ENCODE measurements around the gene CFTR. TPM values are rescaled to one million over a fixed set of nuclear protein-coding genes. Genes with fewer than 3 reads are reported as not detected.

The CFTR gene
- total and polyA plus RNA-seq, 2 of the 8 experiments (the other 6 are each of a cell fraction or from before 2014, with no cell fraction given) = 1.2 to 1.6 TPM

DNA sequence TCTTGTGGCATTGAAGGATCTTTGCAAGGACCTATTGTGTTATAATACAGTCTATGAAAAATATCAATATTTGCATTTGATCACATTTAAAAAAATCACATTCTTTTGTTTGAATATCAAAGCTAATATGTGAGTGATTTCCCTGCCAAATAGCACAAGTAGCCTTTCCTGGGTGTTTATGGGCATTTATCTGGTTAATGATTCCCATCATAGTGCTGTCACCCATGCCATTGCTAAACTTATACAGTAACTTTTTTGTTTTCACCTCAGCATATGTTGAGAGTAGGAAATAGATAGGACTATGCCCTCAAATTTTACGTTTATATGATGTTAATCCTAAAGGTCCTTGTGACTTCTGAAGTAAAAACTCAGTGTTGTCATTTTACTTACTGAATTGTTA lies 136.9 kb downstream of the CFTR start:
- Histone ChIP-seq H3K4me1 (replicated peaks in 1 of 4; ENCODE audit: control insufficient read depth in 3 of 4, insufficient read depth in 4 of 4, low read length in 3 of 4) (no peaks in the 10 kb centered on the region), H3K18ac (ENCODE audit: extremely low read depth, low read length) (no peak overlapping the region), H2BK15ac (ENCODE audit: low read length) (no peak overlapping the region), H3K36me3 (ENCODE audit: control insufficient read depth in 2 of 4, insufficient read depth in 4 of 4, low read length in 3 of 4) (no peaks in the 10 kb centered on the region), H3K9ac (replicated peaks in 1 of 4; ENCODE audit: extremely low read depth in 1 of 4, low read depth in 3 of 4, low read length in 3 of 4) (no peak overlapping the region), H2BK20ac (ENCODE audit: low read length) (no peak overlapping the region), H4K91ac (replicated peaks; ENCODE audit: insufficient read length, low read length) (no peak overlapping the region), H3K23me2 (ENCODE audit: low read depth, low read length) (no peaks in the 10 kb centered on the region; the same call in 1 of the 2 replicates), H3K4me2 (ENCODE audit: insufficient read depth in 1 of 2, low read depth in 2 of 2, low read length in 2 of 2) (no peak overlapping the region), H3K27me3 (replicated peaks in 1 of 4; ENCODE audit: control insufficient read depth in 3 of 4, extremely low read depth in 1 of 4, insufficient read depth in 3 of 4, low read length in 3 of 4) (no peaks in the 10 kb centered on the region), H3K4me3 (ENCODE audit: extremely low read depth in 1 of 4, insufficient read depth in 2 of 4, low read depth in 3 of 4, low read length in 4 of 4) (no peak overlapping the region), H3K79me2 (ENCODE audit: control insufficient read depth in 1 of 2, insufficient read depth in 2 of 2, low read length in 2 of 2) (no peaks in the 10 kb centered on the region), H2BK5ac (ENCODE audit: low read depth, low read length) (no peak overlapping the region), H3K4ac (replicated peaks; ENCODE audit: insufficient read length, low read depth, low read length) (no peak overlapping the region), H2AFZ (ENCODE audit: low read length) (no peak overlapping the region), H3K9me3 (ENCODE audit: insufficient read depth in 2 of 2, low read depth in 1 of 2, low read length in 1 of 2) (no peaks in the 10 kb centered on the region), H4K5ac (ENCODE audit: insufficient read length, low read depth, low read length) (no peak overlapping the region), H3K56ac (replicated peaks; ENCODE audit: insufficient read length, low read depth, low read length) (no peak overlapping the region), H3K79me1 (ENCODE audit: low read depth, low read length) (no peaks in the 10 kb centered on the region), H3K27ac (ENCODE audit: low read depth, low read length) (no peak overlapping the region), H2AK5ac (ENCODE audit: low read depth, low read length) (no peak overlapping the region), H3K23ac (ENCODE audit: insufficient read length) (no peak overlapping the region), H2BK12ac (ENCODE audit: low read depth, low read length) (no peak overlapping the region), H2BK120ac (replicated peaks; ENCODE audit: low read depth, low read length) (no peak overlapping the region), H3K14ac (ENCODE audit: insufficient read length) (no peak overlapping the region), H4K20me1 (replicated peaks in 1 of 2; ENCODE audit: control insufficient read depth in 1 of 2, insufficient read depth in 2 of 2, low read length in 2 of 2) (no peaks in the 10 kb centered on the region), H4K8ac (ENCODE audit: extremely low read depth, insufficient read depth, low read length) (no peak overlapping the region)
- WGBS, 2 experiments (ENCODE audit: extremely low coverage in 1 of 2, insufficient coverage in 1 of 2, insufficient read length in 1 of 2, insufficient replicate concordance in 2 of 2, low coverage in 1 of 2, low lambda C conversion rate in 2 of 2, missing lambda C conversion rate in 1 of 2) = 76% methylated on average over 1 of the region's 1 CpG; no CpG with 5 or more reads in 1 of the 2 experiments
- no peak for FAIRE-seq
- POLR2A ChIA-PET (ENCODE audit: partially characterized antibody) = no interaction called here
- no peak for TF ChIP-seq RFX5 (IDR thresholded peaks at IDR 0.05; ENCODE audit: borderline replicate concordance, low read depth, low read length)
- no peak for TF ChIP-seq POLR2AphosphoS5 (IDR thresholded peaks at IDR 0.05; ENCODE audit: low read depth, low read length)
- DNase-seq (ENCODE audit: low read depth in 1 of 2, low spot score in 2 of 2) = no peak
- CTCF ChIA-PET (ENCODE audit: partially characterized antibody) = interaction anchor here (1.3 kb wide), 1 partner anchor 99 kb away, joined by 3 read pairs; no protein-coding TSS in a partner anchor
